GM19099 (cell line): ENCODE measurements around the gene SNX12.

ENCODE experiments used
- POLR2A ChIP-seq: IDR thresholded peaks from 3 replicates; pipeline ENCODE4 v1.6.1; 2011; ENCODE audit warnings: low read depth; ENCODE audit not compliant: insufficient read length; ENCODE audit errors: extremely low read depth

SNX12 gene

GRCh38 chrX:71068044-71068918 lies at the start of gene SNX12:
TSS of gene SNX12 (minus strand) at chrX:71068334. CDS start at chrX:71068306, 28 bp downstream.
- TF ChIP-seq POLR2A = peak; percentile 61

- no peak for TF ChIP-seq POLR2A
Measured at GRCh38 chrX:71117358-71117757, 49.2 kb upstream of the SNX12 start.

- TF ChIP-seq POLR2A = peak; percentile 11
Measured at GRCh38 chrX:71111921-71112431, 43.8 kb upstream of the SNX12 start.

DNA sequence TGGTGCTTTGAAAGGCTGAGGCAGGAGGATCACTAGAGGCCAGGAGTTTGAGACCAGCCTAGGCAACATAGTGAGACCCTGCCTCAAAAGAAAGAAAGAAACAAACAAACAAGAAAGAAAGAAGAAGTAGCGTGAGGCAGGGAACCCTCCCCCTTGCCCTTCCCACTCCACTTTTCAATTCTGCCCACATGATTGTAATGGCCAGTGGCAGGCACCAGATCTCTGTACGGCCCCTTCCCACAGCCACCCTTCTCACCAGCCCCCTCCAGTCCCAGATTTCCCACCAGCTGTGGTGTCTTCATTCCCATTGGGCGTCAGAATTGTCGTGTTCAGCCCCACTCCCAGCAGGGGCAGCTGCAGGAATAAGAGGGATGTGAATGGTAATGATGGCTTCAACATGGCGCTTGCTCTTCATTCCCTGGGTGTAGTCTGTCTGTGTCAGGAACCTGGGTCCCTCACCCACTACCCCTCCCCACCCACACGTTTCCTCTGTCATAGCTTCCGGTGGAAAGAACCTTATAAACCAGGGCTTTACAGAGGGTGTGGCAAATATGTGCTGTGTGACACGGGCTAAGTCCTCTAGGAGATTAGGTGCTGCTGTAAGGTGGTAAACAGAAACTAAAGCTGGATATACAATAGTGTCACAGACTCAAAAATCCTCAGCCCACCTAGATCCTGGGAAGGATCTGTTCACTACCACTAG lies 43.2 kb upstream of the SNX12 start, which contains the start of gene IL2RG:
TSS of gene IL2RG (minus strand) at position 437 of the 703 bp plus-strand sequence. CDS start at position 399, 38 bp downstream.
- TF ChIP-seq POLR2A = peak; percentile 85

- no peak for TF ChIP-seq POLR2A
Measured at GRCh38 chrX:71109051-71109450, 40.9 kb upstream of the SNX12 start.

- no peak for TF ChIP-seq POLR2A
Measured at GRCh38 chrX:71107762-71108360, 39.7 kb upstream of the SNX12 start.

DNA sequence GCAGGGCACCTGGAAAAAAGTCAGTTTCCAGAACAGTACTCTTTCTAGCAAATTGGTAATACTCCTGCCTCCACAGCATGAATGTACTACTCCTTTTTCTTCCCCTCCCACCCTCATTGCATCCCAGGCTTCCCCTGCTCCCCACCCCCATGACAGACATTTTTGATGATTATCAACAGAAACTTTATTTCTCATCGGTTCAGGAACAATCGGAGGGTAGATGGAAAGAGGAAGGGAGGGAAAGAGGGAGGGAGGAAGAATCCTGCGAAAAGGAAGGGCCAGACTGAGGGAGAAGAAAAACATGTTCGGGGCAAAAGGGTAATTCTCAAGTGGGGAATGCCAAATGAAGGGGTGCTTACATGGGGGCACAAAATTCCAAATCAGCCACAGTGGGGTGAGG lies 39.1 kb upstream of the SNX12 start:
- TF ChIP-seq POLR2A = no peak

- no peak for TF ChIP-seq POLR2A
Measured at GRCh38 chrX:71106427-71106826, 38.3 kb upstream of the SNX12 start, which contains the start of gene CXorf65. TSS of gene CXorf65 (minus strand) at chrX:71106740. CDS start at chrX:71106556, 184 bp downstream.

GRCh38 chrX:71105628-71106027 lies 37.5 kb upstream of the SNX12 start:
- TF ChIP-seq POLR2A = no peak

DNA sequence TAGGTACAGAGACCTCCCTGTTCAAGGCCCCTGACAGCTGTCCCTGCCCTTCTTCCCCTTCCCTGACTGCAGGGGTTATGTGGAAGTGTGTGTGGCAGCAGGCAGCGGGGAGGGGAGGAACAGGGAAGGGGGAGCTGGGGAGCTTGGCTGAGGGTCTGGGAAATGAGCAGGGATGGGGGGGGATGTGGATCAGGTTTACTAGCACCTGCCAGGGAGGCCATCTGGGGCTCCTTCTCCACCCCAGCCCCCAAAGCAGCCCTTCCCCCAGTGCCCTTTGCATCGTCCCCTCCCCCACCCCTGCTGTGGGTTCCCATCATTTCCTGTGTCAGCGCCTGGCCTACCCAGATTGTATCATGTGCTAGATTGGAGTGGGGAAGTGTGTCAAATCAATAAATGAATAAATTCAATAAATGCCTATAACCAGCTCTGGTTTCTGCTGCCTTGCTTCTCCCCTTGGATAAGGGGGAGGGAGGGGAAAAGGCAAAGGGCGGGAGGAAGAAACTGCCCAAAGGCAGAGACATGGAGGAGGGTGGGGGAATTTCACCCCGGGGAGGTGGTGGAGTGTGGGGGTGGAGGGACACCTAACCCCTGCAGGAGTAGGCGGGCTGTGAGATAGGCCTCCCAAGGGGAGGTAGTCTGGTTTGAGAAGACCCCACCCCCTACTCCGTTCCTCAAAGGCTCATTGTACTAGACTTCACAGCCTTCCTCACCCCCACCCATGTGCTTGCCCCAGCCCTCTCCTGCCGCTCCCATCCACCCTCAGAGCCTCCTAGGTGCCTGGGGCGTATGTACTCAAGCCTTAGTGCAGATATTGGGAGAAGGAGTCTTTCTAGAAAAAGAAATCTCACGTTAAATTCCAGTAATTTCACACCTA lies 35.2 kb upstream of the SNX12 start:
- TF ChIP-seq POLR2A = peak; percentile 11

DNA sequence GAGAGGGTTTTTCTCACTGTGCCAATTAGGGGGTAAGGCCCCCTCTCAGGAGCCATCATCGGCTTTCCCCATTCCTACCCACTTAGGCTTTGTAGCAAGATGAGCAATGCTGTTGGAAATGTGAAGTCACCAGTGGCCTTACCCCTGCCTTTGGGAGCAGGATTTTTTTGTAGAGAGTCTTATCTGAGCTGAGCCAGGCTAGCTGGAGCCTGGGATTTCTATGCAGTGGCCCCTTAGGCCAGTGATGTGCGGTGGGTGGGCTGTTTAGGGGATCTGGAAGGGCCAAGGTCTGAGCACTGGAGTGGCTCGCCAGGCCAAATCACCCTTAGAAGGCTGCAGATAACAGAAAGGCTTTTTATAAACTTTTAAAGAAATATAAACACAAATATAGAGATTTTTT lies 34.2 kb upstream of the SNX12 start:
- no peak for TF ChIP-seq POLR2A

GRCh38 chrX:71100581-71101505 lies 32.7 kb upstream of the SNX12 start:
- no peak for TF ChIP-seq POLR2A

DNA sequence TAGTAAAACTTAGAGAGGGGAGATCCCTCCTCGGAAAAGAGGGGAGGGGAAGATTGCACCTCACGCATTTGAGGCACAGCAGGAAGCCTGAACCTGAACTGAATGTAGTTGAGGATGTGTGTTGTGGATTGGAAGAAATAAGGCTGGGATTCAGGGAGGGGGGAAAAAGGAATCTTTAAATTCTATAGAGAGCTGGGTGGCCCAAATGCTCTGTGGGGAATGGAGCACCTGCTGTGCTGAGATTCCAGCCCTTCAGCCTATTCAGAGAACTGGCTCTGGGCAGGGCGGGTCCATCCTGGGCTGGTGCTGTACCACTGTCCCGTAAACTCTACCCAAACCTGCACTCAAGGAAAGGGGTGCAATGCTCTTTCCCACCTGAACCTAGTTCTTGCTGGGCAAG lies 31.6 kb upstream of the SNX12 start:
- no peak for TF ChIP-seq POLR2A
